ENCODE results near the gene NRTN. TPM values are rescaled to one million over a fixed set of nuclear protein-coding genes. Genes with fewer than 3 reads are reported as not detected.

The NRTN gene
- total RNA-seq, 1 donor from 2014 or later = 3.7 TPM

Other genes with a start within 250 kb of the NRTN start
- gene TINCR, start 237.1 kb upstream of the NRTN start, total RNA-seq = 37.1 TPM
- gene SAFB2, start 182.3 kb upstream of the NRTN start, total RNA-seq = 85.4 TPM
- 145 TPM for gene SAFB, start 182.0 kb upstream of the NRTN start, total RNA-seq
- gene MICOS13, start 124.6 kb upstream of the NRTN start, total RNA-seq = 83.2 TPM
- gene HSD11B1L, start 124.0 kb upstream of the NRTN start, total RNA-seq = 10.3 TPM
- gene RPL36, start 114.8 kb upstream of the NRTN start, total RNA-seq = 703 TPM
- 53.3 TPM for gene LONP1, start 84.9 kb upstream of the NRTN start, total RNA-seq
- not detected for gene CATSPERD, start 84.4 kb upstream of the NRTN start, total RNA-seq
- 0.98 TPM for gene PRR22, start 20.3 kb upstream of the NRTN start, total RNA-seq
- 39.0 TPM for gene DUS3L, start 13.9 kb upstream of the NRTN start, total RNA-seq
- gene FUT6, start 34.6 kb downstream of the NRTN start, total RNA-seq = 36.8 TPM
- gene FUT3, start 46.4 kb downstream of the NRTN start, total RNA-seq = 20.9 TPM
- gene FUT5, start 65.5 kb downstream of the NRTN start, total RNA-seq = not detected
- gene NDUFA11, start 98.7 kb downstream of the NRTN start, total RNA-seq = 318 TPM
- gene VMAC, start 99.8 kb downstream of the NRTN start, total RNA-seq = 7.9 TPM
- 35.8 TPM for gene CAPS, start 109.2 kb downstream of the NRTN start, total RNA-seq
- 110 TPM for gene RANBP3, start 173.1 kb downstream of the NRTN start, total RNA-seq

Data from vagina (tissue), 1 donor.